GM19324 (cell line): ENCODE measurements around the gene MATK.
"Not testable (repeated sequence)": the region's sequence is repeated elsewhere in the genome, so short reads cannot be mapped to it uniquely, and the experiment has no call there.

Experiments
- ATAC-seq: cut with Tn5 transposase; IDR thresholded peaks from one replicate; pipeline ENCODE4 v1.9.1; 2021; ENCODE audit warnings: mild to moderate bottlenecking, moderate library complexity; ENCODE audit not compliant: unreplicated experiment, low FRiP score

Gene MATK

GRCh38 chr19:3757705-3758104 is 28.5 kb downstream of the MATK start:
- ATAC-seq = not testable (repeated sequence)

GRCh38 chr19:3753631-3754410 is 32.4 kb downstream of the MATK start:
- ATAC-seq = no peak

- no peak for ATAC-seq
Observed at GRCh38 chr19:3752492-3752891, 33.7 kb downstream of the MATK start.

- ATAC-seq = no peak
Observed at GRCh38 chr19:3751236-3751635, 34.9 kb downstream of the MATK start.

GRCh38 chr19:3750211-3750610 is 36.0 kb downstream of the MATK start:
- no peak for ATAC-seq

GRCh38 chr19:3748965-3749364 is 37.2 kb downstream of the MATK start:
- no peak for ATAC-seq

GRCh38 chr19:3746371-3747056 is 39.7 kb downstream of the MATK start:
- no peak for ATAC-seq

- no peak for ATAC-seq
Observed at GRCh38 chr19:3745363-3746045, 40.7 kb downstream of the MATK start.

- ATAC-seq = no peak
Observed at GRCh38 chr19:3743486-3743885, 42.7 kb downstream of the MATK start.

- no peak for ATAC-seq
Observed at GRCh38 chr19:3740431-3740830, 45.8 kb downstream of the MATK start.

- no peak for ATAC-seq
Observed at GRCh38 chr19:3738477-3739220, 47.5 kb downstream of the MATK start.

- no peak for ATAC-seq
Observed at GRCh38 chr19:3737487-3738205, 48.5 kb downstream of the MATK start.

- ATAC-seq = no peak
Observed at GRCh38 chr19:3736106-3736724, 50.0 kb downstream of the MATK start.

GRCh38 chr19:3734310-3734600 is 51.9 kb downstream of the MATK start:
- ATAC-seq = no peak

- no peak for ATAC-seq
Observed at GRCh38 chr19:3733549-3734309, 52.5 kb downstream of the MATK start.

GRCh38 chr19:3732108-3732507 is 54.1 kb downstream of the MATK start:
- ATAC-seq = no peak

- ATAC-seq = no peak
Observed at GRCh38 chr19:3730457-3730958, 55.7 kb downstream of the MATK start.
